ENCODE results near the gene CPNE5. TPM values are rescaled to one million over a fixed set of nuclear protein-coding genes. Genes with fewer than 3 reads are reported as not detected.

The CPNE5 gene
- total RNA-seq, 4 donors from 2014 or later = 0.19 to 1.3 (median 0.59) TPM

DNA sequence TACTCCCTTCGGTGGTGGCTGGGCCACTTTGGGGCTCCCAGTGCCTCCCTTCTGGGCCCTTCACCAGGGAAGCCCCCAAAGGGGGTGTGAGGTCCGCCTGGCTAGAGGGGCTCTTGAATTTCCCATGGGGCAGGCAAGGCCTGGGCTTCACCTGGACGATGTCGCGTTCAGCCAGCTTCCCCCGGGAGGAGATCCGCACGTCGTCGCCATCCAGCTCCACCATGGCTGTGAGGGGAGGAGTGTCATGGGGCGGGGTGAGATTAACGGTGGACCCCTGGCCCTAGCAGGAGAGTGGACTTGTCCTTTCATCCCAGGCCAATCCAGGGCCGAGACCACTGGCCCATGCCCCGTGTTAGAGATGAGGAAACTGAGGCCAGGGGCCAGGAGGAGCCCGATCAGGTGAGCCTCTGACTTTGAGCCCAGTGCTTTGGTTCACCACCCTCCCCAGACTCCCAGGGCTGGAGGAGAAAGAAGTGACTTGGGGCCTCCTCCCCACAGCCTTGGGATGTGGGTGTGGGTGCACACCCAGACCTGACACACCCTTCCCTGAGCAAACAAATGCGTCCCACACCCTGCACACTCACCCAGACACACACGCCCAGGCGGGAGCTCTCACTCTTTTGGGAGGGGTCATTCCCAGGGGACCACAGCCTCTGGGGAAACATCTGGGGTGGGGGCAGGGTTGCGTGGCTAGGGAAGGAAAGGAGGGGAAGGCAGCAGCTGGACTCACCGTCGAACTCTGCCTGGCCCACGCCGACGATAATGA is 95.5 kb downstream of the CPNE5 start:
- TF ChIP-seq CTCF (IDR thresholded peaks at IDR 0.05; ENCODE audit: low read depth) = no peak

- TF ChIP-seq CTCF (IDR thresholded peaks at IDR 0.05; ENCODE audit: low read depth) = no peak
These were observed 96.2 kb downstream of the CPNE5 start for GRCh38 chr6:36743032-36743431.

GRCh38 chr6:36742146-36742545 is 97.1 kb downstream of the CPNE5 start:
- TF ChIP-seq CTCF (IDR thresholded peaks at IDR 0.05; ENCODE audit: low read depth) = no peak

DNA sequence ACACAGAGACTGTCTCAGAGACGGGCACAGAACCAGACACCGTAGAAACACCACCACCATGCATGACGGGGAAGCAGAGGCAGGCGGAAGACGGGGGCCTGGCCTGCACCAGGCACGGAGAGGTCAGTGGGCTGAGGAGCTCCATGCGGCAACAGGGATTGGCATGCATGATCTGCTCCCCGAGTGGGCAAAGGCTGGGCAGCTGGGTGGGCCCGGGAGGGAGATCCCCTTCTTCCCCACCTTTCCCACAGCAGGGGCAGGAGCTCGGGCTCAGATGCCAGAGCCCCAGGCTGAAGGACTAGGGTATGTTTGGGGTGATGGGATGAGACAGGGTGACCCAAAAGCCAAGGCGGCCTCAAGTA is 98.4 kb downstream of the CPNE5 start:
- no peak for TF ChIP-seq CTCF (IDR thresholded peaks at IDR 0.05; ENCODE audit: low read depth)

- no peak for TF ChIP-seq CTCF (IDR thresholded peaks at IDR 0.05; ENCODE audit: low read depth)
These were observed 99.1 kb downstream of the CPNE5 start for GRCh38 chr6:36739947-36740817.

DNA sequence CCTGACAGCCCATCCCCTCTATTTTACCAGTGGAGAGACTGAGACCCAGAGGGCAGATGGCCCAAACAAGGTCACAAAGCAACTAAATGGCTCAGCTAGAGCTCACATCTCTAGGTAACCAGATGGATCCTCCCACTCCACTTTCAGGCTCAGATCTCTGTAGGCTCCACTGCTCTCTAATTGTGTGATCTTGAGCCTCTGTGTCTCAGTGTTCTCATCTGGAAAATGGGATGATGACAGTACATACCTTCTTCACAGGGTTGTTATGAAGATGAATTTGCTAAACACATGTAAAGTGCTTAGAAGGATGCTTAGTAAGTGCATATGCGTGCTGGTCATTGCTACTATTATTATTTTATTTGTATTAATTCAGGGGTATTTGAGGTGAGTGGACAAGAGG is 101.1 kb downstream of the CPNE5 start:
- TF ChIP-seq CTCF (IDR thresholded peaks at IDR 0.05; ENCODE audit: low read depth) = no peak

DNA sequence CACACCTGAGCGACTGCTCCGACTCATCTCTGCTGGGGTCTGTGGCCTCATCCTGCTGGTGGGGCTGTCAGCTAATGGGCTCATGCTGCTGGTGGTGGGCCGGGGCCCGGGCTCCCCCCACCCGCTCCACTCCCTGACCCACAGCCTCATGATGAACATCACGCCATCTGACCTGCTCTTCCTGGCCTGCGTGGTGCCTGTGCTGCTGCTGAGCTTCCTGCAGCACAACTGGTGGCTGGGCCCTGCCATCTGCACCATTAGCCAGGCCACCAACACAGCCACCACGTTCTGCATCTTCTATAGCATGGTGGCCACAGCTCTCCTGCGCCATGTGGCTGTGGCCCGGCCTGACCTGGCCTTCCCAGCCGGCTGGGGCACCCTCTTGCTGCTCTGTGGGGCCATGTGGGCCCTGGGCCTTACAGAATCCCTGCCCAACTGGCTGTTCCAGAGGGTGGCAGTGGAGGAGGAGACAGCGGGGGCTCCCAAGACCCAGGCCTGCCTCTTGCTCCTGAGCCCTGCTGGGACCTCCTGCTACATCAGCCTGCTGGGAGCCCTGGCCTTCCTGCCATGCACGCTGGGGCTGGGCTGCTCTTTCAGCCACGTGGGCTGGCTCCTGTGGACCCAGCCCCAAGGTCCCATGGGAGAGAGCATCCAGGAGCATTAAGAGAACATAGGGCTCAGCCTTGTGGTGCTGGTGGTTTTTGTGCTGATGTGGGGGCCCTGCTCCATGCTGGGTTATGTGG is 102.0 kb downstream of the CPNE5 start:
- no peak for TF ChIP-seq CTCF (IDR thresholded peaks at IDR 0.05; ENCODE audit: low read depth)

All from subcutaneous adipose tissue (tissue), 4 donors.